Measurements from ENCODE around the gene DACH1. TPM values are rescaled to one million over a fixed set of nuclear protein-coding genes. Genes with fewer than 3 reads are reported as not detected.

The DACH1 gene
- total and polyA plus RNA-seq, 2 experiments from 2014 or later: 1.3 to 6.5 TPM

- Histone ChIP-seq H3K4me3 (no peak overlapping the region), H3K27ac (no peak overlapping the region), H3K9me2 (replicated peaks; ENCODE audit: insufficient read depth) (no peaks in the 10 kb centered on the region), H2AFZ (no peak overlapping the region), H3K4me2 (no peak overlapping the region), H3K27me3 (no peaks in the 10 kb centered on the region), H3K36me3 (replicated peaks; ENCODE audit: insufficient read depth, low read depth) (no peaks in the 10 kb centered on the region), H3K79me2 (no peaks in the 10 kb centered on the region), H4K20me1 (ENCODE audit: insufficient read depth, poor library complexity, severe bottlenecking) (no peaks in the 10 kb centered on the region), H3K4me1 (ENCODE audit: insufficient read depth) (no peaks in the 10 kb centered on the region), H3K9me3 (ENCODE audit: low read depth) (no peaks in the 10 kb centered on the region)
- TF ChIP-seq EZH2phosphoT487 (IDR thresholded peaks at IDR 0.05; ENCODE audit: low read depth, severe bottlenecking, unreplicated experiment): no peak
- TF ChIP-seq, protein P1, sequence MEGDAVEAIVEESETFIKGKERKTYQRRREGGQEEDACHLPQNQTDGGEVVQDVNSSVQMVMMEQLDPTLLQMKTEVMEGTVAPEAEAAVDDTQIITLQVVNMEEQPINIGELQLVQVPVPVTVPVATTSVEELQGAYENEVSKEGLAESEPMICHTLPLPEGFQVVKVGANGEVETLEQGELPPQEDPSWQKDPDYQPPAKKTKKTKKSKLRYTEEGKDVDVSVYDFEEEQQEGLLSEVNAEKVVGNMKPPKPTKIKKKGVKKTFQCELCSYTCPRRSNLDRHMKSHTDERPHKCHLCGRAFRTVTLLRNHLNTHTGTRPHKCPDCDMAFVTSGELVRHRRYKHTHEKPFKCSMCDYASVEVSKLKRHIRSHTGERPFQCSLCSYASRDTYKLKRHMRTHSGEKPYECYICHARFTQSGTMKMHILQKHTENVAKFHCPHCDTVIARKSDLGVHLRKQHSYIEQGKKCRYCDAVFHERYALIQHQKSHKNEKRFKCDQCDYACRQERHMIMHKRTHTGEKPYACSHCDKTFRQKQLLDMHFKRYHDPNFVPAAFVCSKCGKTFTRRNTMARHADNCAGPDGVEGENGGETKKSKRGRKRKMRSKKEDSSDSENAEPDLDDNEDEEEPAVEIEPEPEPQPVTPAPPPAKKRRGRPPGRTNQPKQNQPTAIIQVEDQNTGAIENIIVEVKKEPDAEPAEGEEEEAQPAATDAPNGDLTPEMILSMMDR (IDR thresholded peaks at IDR 0.05; ENCODE audit: poor library complexity): no peak
- TF ChIP-seq EZH2 (IDR thresholded peaks at IDR 0.05; ENCODE audit: borderline replicate concordance): no peak
- no peak for DNase-seq (ENCODE audit: low spot score)
- WGBS (ENCODE audit: low lambda C conversion rate, missing lambda C conversion rate): 96% methylated on average over 2 of the region's 2 CpGs
These were observed 263.7 kb downstream of the DACH1 start for GRCh38 chr13:71603255-71603654.

GRCh38 chr13:71602344-71602743 is 264.7 kb downstream of the DACH1 start:
- no peak for TF ChIP-seq EZH2phosphoT487 (IDR thresholded peaks at IDR 0.05; ENCODE audit: low read depth, severe bottlenecking, unreplicated experiment)
- no peak for TF ChIP-seq EZH2 (IDR thresholded peaks at IDR 0.05; ENCODE audit: borderline replicate concordance)
- TF ChIP-seq, protein P1 (IDR thresholded peaks at IDR 0.05; ENCODE audit: poor library complexity): no peak
- DNase-seq (ENCODE audit: low spot score): no peak

DNA sequence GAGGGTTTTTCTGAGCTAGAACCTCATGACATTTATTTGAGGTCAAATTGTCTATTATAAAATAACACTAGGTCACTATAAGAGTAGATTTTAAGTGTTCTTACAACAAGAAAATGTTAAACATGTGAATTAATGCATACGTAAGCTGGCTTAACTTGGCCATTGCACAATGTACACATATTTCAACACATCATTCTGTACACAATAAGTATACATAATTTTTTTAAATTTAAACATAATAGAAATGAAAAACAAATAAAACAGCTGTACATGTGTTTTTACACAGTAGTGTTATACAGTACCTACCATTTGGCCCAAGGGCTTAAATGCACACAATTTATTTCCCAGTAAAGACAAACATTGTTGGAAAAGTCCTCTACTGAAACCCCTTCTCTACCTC is 269.9 kb downstream of the DACH1 start:
- no peak overlapping the region for H2AFZ ChIP-seq

More at GRCh38 chr13:71602344-71602743, 264.7 kb downstream of the DACH1 start:
- Histone ChIP-seq H3K4me1 (ENCODE audit: insufficient read depth) (no peaks in the 10 kb centered on the region), H3K9me3 (ENCODE audit: low read depth) (no peaks in the 10 kb centered on the region), H3K4me3 (no peak overlapping the region), H3K79me2 (no peaks in the 10 kb centered on the region), H2AFZ (no peak overlapping the region), H3K27me3 (no peaks in the 10 kb centered on the region), H3K9me2 (replicated peaks; ENCODE audit: insufficient read depth) (no peaks in the 10 kb centered on the region), H4K20me1 (ENCODE audit: insufficient read depth, poor library complexity, severe bottlenecking) (no peaks in the 10 kb centered on the region), H3K27ac (no peak overlapping the region), H3K36me3 (replicated peaks; ENCODE audit: insufficient read depth, low read depth) (no peaks in the 10 kb centered on the region), H3K4me2 (no peak overlapping the region)
- 72% methylated on average over 3 of the region's 3 CpGs for WGBS (ENCODE audit: low lambda C conversion rate, missing lambda C conversion rate)

More for the DNA sequence above, 269.9 kb downstream of the DACH1 start:
- Histone ChIP-seq H3K4me3 (no peak overlapping the region), H3K9me3 (ENCODE audit: low read depth) (no peaks in the 10 kb centered on the region), H3K36me3 (replicated peaks; ENCODE audit: insufficient read depth, low read depth) (no peaks in the 10 kb centered on the region), H3K4me2 (no peak overlapping the region), H3K4me1 (ENCODE audit: insufficient read depth) (no peaks in the 10 kb centered on the region), H3K27ac (no peak overlapping the region), H4K20me1 (ENCODE audit: insufficient read depth, poor library complexity, severe bottlenecking) (no peaks in the 10 kb centered on the region), H3K9me2 (replicated peaks; ENCODE audit: insufficient read depth) (no peaks in the 10 kb centered on the region), H3K79me2 (no peaks in the 10 kb centered on the region), H3K27me3 (no peaks in the 10 kb centered on the region)
- TF ChIP-seq, protein P1 (IDR thresholded peaks at IDR 0.05; ENCODE audit: poor library complexity): no peak
- TF ChIP-seq EZH2 (IDR thresholded peaks at IDR 0.05; ENCODE audit: borderline replicate concordance) (no peak), EZH2phosphoT487 (IDR thresholded peaks at IDR 0.05; ENCODE audit: low read depth, severe bottlenecking, unreplicated experiment) (no peak)
- 92% methylated on average over 1 of the region's 1 CpG for WGBS (ENCODE audit: low lambda C conversion rate, missing lambda C conversion rate)
- DNase-seq (ENCODE audit: low spot score): no peak

All from hepatocyte (in vitro differentiated cells).